GM12891 (cell line): ENCODE results near the gene PRG2.

Source experiments
- PAX5 ChIP-seq: IDR thresholded peaks from 2 replicates; pipeline ENCODE4 v1.6.1; 2011; ENCODE audit warnings: low read length, moderate library complexity, mild to moderate bottlenecking; ENCODE audit not compliant: insufficient read depth, severe bottlenecking
- POLR2A ChIP-seq: IDR thresholded peaks from 2 replicates; pipeline ENCODE4 v1.6.1; 2011; ENCODE audit warnings: low read depth, low read length, control low read depth
- POLR2AphosphoS5 ChIP-seq: IDR thresholded peaks from 2 replicates; pipeline ENCODE4 v1.6.1; 2011; ENCODE audit warnings: low read depth, low read length, control low read depth
- POU2F2 ChIP-seq: IDR thresholded peaks from 2 replicates; pipeline ENCODE4 v1.6.1; 2011; ENCODE audit warnings: low read depth, mild to moderate bottlenecking, control low read depth, low read length, moderate library complexity
- SPI1 ChIP-seq: IDR thresholded peaks from 2 replicates; pipeline ENCODE4 v1.6.1; 2011; ENCODE audit warnings: low read depth, low read length, control low read depth
- TAF1 ChIP-seq: IDR thresholded peaks from 2 replicates; pipeline ENCODE4 v1.6.1; 2011; ENCODE audit warnings: low read depth, low read length, control low read depth

DNA sequence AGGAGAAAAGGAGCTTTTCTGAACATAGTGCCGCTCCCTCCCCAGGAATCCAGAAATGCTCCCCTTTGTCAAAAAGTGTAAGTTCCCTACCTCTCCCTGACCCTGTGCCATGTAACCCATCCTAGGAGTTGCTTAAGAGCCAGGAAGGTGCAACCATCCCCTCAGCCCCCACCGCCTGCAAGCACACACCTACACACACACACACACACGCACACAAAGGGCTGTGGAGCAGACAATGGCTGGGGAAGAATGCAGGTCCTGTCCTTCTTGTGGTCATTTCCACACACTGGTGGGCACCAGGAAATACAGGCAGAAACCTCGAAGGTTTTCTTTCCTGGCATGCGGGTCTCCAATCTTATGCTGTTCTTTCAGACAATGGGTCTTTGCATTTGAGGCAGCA, 51.1 kb downstream of the PRG2 start:
- TF ChIP-seq TAF1, result no peak
- no peak for TF ChIP-seq POLR2AphosphoS5
- TF ChIP-seq POLR2A, result no peak
- TF ChIP-seq PAX5, result no peak
- no peak for TF ChIP-seq SPI1
- TF ChIP-seq POU2F2, result no peak
